Measurements from ENCODE around the gene ANXA8.
"Not testable (repeated sequence)": the region's sequence is repeated elsewhere in the genome, so short reads cannot be mapped to it uniquely, and the experiment has no call there.

Gene ANXA8, protein sequence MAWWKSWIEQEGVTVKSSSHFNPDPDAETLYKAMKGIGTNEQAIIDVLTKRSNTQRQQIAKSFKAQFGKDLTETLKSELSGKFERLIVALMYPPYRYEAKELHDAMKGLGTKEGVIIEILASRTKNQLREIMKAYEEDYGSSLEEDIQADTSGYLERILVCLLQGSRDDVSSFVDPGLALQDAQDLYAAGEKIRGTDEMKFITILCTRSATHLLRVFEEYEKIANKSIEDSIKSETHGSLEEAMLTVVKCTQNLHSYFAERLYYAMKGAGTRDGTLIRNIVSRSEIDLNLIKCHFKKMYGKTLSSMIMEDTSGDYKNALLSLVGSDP

DNA sequence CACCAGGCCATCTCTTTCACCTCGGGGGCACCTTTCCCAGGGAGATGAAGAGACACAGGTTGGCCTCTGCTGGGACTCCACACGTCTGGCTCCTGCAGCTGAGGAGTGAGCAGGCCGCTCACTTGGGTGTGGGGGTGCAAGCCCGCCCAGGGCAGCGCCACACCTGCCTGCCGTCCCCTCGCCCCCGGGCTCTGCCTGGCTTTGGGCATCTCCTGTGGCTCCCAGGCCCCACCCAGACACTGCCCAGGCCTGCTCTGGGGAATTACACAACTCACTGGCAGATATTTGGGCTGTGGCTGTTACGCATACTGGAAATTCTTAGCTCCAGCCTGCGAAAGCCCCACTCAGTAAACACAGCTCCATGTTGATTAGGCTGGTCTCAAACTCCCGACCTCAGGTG, at the start of gene ANXA8:
ANXA8 (minus strand) TSS at position 193 of the 400 bp plus-strand sequence; CDS start at position 11, 182 bp downstream.
- FAIRE-seq, result not testable (repeated sequence)

GRCh38 chr10:47523475-47523874, 39.6 kb upstream of the ANXA8 start, which contains the start of gene AGAP9:
Gene AGAP9, minus strand, starts transcription at chr10:47523638. Its CDS starts 112 bp downstream, at chr10:47523526.
- not testable (repeated sequence) for FAIRE-seq; DNase-seq (ENCODE audit: insufficient read length, low spot score)

More for the DNA sequence above, at the start of gene ANXA8:
- DNase-seq (ENCODE audit: insufficient read length, low spot score), result not testable (repeated sequence)

DNA sequence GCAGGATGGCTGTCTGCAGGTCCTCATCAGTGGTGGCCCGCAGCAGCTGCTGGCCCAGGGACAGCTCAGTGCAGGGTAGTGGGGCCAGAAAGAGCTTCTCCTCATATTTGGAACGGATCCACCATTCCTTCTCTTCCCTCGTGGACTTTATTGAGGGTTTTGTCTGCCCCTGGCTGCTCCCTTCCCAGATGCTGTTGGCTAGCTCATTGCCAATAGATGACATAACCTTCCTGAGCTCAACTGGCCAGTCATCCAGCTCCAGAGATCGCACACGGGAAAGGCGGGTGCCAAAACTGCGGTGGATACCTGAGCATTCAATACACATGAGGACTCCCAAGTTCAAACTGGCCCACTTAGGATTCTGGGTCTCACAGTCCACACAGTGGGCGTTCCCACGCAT, 18.4 kb upstream of the ANXA8 start:
- DNase-seq (ENCODE audit: insufficient read length, low spot score); FAIRE-seq: not testable (repeated sequence)

DNA sequence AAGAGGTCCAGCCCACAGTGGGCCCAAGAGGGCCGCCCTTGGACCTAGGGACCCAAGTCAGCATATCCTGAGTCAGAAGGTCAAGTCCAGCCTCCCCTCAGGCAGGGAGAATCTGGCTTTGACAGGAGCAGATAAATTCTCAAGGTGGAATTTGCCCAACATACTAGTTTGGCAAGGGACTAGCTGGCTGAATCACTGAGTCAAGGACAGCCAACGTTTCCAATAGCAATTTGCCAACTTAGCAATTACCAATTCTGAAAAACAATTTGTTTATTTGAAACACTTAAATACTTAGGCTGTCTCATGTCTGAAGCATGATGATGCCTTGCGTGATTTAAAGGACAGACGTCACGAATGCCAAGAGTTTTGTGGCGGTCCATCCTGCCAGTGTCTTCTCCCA, 10.3 kb upstream of the ANXA8 start:
- FAIRE-seq; DNase-seq (ENCODE audit: insufficient read length, low spot score): not testable (repeated sequence)

- not testable (repeated sequence) for FAIRE-seq; DNase-seq (ENCODE audit: insufficient read length, low spot score)
Observed at GRCh38 chr10:47491600-47491999, 7.7 kb upstream of the ANXA8 start, which contains the start of gene FAM25G. Gene FAM25G, minus strand, starts transcription at chr10:47491700. Its CDS starts 26 bp downstream, at chr10:47491674.

- not testable (repeated sequence) for DNase-seq (ENCODE audit: insufficient read length, low spot score); FAIRE-seq
Observed at GRCh38 chr10:47489630-47490029, 5.7 kb upstream of the ANXA8 start.

- FAIRE-seq; DNase-seq (ENCODE audit: insufficient read length, low spot score): not testable (repeated sequence)
Observed at GRCh38 chr10:47485943-47486342, 2.0 kb upstream of the ANXA8 start.

GRCh38 chr10:47484786-47485185, 871 bp upstream of the ANXA8 start:
- DNase-seq (ENCODE audit: insufficient read length, low spot score); FAIRE-seq: not testable (repeated sequence)

DNA sequence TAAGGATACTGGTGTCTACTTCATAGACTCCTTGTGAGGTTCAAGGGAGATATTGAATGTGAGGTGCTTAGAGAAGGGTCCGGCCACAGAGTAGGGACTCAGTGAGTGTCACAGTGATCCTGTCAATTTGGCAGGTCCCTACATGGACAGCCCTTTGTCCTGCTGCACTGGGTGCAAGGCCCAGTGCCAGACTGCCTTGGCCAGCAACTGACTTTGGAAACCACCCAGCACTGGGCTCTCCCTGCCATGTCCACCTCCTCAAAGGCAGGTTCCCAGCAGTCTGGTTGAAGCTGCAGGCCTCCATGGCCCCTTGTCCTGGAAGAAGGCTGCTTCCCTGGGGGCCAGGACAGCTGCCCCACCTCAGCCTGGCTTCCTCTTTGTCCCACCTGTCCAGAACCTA, 1.5 kb downstream of the ANXA8 start:
- not testable (repeated sequence) for DNase-seq (ENCODE audit: insufficient read length, low spot score); FAIRE-seq

DNA sequence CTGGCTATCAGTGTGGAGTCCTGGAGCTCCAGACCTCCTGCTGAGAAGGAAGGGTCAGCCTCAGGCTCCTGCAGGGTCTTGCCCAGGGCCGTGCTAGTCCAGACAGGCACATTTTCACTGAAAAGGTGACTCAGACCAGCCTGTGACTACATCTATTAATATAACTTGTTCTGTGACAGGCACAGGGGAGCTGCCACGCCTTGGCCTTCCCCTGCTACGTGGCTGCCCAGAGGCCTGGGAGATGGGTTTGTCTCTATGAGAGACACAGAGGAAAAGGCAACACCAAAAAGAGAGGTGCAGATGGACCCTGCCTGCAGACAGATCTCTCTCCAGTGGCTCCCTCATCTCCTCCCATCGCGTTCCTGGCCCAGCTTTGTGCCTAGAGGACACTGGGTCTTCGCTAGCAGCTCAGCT, 2.1 kb downstream of the ANXA8 start:
- FAIRE-seq; DNase-seq (ENCODE audit: insufficient read length, low spot score): not testable (repeated sequence)

GRCh38 chr10:47481182-47481766, 2.6 kb downstream of the ANXA8 start:
- FAIRE-seq; DNase-seq (ENCODE audit: insufficient read length, low spot score): not testable (repeated sequence)

DNA sequence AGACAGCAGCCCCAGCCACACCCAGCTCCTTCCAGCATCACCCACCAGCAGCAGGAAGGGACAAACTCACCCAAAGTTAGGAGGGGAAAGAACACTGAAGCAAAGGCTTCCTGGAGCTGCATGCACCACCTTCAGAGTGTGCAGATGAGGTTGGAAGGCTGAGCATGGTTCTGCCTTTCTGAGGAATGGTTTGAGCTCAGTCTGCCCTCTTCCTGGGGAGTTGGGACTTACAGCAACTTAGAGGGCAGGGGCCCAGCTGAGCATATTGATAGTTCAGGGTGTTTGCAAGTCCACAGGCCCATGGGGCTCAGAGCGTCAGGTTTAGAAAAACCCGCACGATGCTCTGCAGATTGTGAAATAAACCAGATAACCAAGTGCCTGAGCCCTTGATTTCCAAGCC, 3.8 kb downstream of the ANXA8 start:
- DNase-seq (ENCODE audit: insufficient read length, low spot score); FAIRE-seq: not testable (repeated sequence)

DNA sequence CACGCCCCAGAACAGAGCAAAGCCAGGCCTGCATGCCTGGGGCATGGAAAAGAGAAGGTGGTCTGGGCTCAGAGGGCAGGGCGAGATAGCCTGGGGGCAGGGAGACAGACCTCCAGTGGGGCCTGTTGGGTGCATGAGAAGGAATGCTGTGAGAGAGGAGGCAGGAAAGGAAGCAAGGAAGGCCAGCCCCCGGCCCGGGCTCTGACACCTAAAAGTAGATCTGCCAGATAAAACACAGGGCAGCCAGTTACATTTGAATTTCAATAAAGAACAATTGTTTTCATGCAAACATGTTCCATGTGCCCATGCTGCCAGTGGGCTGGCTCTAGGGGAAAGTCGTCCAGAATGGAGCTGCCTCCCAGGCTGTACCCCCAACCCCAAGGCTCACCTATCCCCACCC, 5.8 kb downstream of the ANXA8 start:
- not testable (repeated sequence) for DNase-seq (ENCODE audit: insufficient read length, low spot score); FAIRE-seq

- FAIRE-seq; DNase-seq (ENCODE audit: insufficient read length, low spot score): not testable (repeated sequence)
Observed at GRCh38 chr10:47477078-47477477, 6.8 kb downstream of the ANXA8 start.

DNA sequence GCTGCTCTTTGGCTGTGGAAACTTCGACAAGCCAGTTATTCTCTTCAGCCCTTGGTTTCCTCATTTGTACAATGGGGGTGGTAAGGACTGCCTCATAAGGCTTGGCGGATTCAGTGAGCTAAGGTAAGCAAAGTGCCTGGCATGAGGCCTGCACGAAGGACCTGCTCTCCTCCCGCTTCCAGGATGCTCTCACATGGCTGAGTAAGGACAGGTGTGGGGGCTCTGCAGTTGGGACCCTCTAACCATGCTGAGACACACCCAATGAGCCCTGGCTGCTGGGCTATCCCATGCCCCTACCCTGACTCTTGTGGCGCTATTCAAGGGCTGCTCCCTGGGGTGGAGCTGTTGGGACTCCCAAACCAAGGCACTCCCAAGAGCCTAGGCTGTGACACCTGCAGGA, 8.8 kb downstream of the ANXA8 start:
- not testable (repeated sequence) for DNase-seq (ENCODE audit: insufficient read length, low spot score)

GRCh38 chr10:47473516-47473915, 10.4 kb downstream of the ANXA8 start:
- not testable (repeated sequence) for DNase-seq (ENCODE audit: insufficient read length, low spot score); FAIRE-seq

More for the DNA sequence above, 8.8 kb downstream of the ANXA8 start:
- not testable (repeated sequence) for FAIRE-seq

- FAIRE-seq; DNase-seq (ENCODE audit: insufficient read length, low spot score): not testable (repeated sequence)
Observed at GRCh38 chr10:47472647-47473046, 11.3 kb downstream of the ANXA8 start.

GRCh38 chr10:47472072-47472471, 11.8 kb downstream of the ANXA8 start:
- not testable (repeated sequence) for DNase-seq (ENCODE audit: insufficient read length, low spot score); FAIRE-seq

DNA sequence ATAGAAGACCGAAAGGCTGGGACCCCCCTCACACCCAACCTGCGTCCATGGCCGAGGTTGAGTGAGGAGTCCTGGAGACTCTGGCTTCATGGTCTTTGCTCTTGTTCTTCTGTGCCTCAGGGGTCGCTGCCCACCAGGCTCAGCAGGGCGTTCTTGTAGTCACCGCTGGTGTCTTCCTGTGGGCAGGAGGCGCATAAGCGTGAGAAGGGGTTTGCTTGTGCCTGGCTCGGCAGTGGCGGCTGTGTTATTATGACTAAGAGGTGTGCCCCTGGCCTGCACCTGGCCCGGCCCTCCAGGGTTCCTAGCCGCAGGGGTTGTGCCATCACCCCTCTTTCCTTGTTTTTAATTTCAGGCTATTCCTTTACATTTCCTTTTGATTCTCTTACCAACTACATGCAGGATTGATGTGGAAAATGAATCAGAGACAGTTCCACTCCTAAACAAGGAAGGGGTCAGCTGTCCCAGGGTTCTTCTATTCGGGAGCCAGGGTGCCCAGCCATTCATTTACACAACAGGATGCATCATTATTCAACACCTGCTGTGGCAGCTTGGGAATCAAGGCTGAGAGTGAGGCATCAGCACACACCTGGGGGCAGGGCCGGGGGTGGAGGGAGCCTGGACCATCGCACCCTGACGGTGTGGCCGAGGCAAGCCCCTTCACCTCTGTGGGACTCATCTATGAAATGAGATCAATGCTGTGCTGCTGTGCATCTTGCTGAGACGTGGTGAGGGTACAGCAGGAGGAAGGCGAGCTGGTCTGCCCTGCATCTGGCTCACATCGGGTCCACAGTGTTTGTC, 15.0 kb downstream of the ANXA8 start:
- FAIRE-seq; DNase-seq (ENCODE audit: insufficient read length, low spot score): not testable (repeated sequence)

GRCh38 chr10:47467957-47468356, 16.0 kb downstream of the ANXA8 start:
- not testable (repeated sequence) for FAIRE-seq; DNase-seq (ENCODE audit: insufficient read length, low spot score)

All from GM19239 (cell line).